Renal pelvis (tissue), 4 donors: ENCODE measurements around the gene PARD3. TPM values are rescaled to one million over a fixed set of nuclear protein-coding genes. Genes with fewer than 3 reads are reported as not detected.
A peak's percentile ranks its signal among the peaks of the same experiment; 100 is the strongest.

Source experiments
- DNase-seq: peaks from one replicate; pipeline ENCODE4 v3.0.0-alpha.2; 2013
- polyA plus RNA-seq, 3 donors: library from polyadenylated mRNA; unstranded; fragments of 120-200 nt; gene quantifications; one replicate each; pipeline ENCODE4 v1.2.1, GENCODE V29; 2013; ENCODE audit not compliant: insufficient read length in 3 of 3

The PARD3 gene
- polyA plus RNA-seq, 3 donors = 66.9 to 71.1 (median 71.1) TPM

DNA sequence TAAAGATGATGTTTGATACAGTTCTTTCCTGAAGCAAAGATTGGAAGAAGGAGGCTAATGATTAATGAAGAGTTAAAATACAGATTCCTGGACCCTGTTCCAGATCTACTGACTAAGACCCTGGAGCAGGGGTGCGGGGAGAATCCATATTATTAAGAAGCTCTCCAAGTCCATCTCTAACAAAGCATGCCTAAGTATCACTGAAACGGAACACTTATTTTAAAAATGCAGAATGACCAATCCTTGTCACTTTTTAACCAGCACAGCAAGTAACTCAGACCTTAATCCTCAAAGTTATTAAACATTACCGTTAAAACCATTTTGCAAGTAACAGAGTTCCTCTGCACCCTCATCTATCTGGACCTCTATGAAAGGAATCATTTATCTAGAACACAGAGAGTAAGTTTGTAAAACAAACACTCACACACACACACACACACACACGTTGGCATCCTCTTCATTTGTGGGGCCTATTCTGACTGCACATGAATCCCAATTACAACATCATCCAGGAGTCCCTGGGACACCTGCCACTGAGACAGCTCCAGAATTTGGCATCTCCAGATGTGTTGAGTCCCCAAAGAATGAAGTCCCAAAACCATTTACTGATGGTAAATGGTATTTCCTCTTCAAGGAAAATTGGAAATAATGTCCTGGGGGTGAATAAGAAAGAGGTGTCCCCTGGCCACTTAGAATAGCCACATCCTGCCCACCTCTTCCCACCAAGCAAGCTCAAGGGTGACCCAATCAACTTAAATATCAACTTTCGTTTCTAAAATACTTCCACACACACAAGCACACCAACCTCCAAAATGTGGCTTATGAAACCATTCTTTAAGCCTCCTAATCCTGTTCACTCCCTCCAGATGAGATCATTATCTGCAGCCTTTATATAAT, 117.5 kb downstream of the PARD3 start:
- DNase-seq = no peak

DNA sequence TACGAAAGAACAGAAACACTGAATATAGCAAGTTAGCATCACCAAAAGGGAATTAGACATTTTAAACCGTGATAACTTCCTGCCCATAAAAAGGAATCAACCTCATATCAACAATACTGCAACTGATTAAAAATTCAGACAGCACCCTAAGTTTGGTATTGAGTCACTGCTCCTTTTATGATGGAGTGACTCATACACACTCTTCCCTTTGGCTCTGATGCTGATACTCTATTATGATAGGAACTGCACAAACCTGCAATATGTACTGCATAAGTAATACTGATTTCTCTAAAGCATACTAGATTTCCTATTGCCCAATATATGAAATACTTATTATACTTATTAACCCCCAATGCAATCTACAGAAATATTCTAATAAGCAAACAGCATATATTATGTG, 118.7 kb downstream of the PARD3 start:
- DNase-seq = no peak

DNA sequence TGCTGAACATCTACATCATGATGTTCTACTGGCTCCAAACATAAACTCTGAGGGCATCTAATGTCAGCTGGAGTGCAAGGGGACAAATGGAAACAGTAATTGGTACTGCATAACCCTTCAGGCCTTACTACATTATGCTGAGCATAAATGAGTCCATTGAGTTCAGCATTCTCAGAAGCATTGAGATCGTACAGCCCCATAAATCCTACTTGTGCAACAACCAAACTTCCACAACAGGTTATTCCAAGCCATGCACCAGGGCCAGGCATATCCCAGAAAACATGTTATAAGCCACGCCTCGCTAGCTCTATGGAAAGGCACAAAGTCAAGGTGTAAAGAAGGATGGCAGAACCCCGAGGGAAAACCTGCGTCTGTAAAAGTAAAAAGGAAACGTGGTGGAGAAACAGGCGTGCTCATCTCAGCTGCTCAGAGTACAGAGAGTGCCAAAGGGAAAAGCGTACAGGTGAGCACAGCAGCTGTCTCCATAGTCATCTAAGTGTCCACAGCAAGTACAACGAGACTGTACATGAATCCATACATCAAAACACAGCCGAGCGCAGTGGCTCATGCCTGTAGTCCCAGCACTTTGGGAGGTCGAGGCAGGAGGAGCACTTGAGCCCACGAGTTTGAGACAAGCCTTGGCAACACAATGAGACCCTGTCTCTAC, 124.6 kb downstream of the PARD3 start:
- no peak for DNase-seq

DNA sequence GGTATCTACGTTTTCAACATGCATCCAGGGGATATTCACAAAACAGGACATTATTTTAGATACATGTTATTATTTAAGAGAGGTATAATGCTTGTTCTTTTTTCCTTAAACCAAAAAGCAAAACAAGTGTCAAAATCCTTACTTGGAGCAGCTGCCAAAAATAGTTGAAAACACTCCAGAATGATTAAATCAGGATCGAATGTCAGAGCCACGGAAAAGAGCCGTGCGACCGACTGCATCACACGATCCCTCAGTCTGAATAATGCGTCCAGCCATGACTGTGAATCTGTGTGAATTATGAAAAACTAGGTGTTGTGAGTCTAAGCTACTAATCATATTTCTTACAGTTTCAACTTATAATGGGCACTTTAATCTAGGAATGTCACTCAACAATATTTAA, 126.0 kb downstream of the PARD3 start:
- no peak for DNase-seq

DNA sequence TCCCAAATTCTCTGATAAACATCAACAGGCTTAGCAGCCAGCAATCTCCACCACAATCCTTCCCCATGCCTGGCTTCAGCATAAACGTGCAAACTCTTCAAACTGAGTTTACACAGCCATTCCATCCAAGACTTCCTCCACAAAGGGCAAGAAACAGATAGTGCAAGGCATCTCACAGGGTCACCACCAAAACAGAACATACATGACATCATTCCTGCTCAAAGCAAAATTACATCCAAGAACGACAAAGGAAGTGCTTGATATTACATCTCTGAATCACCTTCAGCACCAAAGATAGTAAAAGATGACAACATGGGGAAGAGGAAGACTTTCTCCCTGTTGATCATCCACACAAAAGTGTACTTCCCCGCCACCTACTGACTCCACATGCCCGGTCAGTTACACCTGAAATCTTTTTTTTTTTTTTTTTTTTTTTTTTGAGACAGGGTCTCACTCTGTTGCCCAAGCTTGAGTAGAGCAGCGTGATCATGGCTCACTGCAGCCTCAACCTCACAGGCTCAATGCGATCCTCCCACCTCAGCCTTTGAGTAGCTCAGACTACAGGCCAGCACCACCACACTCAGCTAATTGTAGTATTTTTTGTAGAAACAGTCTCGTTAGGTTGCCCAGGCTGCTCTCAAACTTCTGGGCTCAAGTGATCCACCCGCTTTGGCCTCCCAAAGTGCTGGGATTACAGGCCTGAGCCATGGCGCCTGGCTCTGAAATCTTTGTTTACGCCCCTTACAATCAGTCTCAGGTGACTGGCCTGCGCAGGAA, 127.5 kb downstream of the PARD3 start:
- DNase-seq = no peak

DNA sequence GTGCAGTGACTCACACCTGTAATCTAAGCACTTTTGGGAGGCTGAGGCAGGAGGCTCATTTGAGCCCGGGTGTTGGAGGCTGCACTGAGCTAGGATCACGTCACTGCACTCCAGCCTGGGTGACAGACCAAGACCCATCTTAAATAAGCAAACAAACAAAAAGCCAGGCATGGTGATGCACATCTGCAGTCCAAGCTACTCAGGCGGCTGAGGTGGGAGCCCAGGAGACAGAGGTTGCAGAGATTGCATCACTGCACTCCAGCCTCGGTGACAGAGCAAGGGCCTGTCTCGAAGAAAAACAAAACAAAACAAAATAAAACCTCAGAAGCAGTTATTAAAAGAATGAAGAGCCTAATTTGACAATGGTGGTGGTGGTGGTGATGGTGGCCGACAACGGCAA, 132.5 kb downstream of the PARD3 start:
- no peak for DNase-seq

DNA sequence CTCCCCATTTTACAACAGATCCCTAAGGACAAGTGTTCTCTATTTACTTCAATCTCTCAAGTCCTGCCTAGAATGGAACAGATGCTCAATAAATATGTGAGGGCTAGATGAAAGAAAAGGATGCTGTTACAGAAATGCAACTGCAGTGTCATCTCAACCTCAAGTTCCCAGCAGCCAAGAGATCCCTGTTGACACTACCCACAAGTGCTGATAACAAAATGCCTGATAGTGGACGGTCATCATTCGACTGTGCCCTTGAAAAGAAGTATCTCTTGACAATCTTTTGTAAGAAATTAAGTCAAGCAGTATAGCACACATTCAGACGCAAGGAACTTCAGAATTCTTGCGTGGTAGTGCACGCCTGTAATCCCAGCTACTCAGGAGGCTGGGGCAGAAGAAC, 133.2 kb downstream of the PARD3 start:
- DNase-seq = no peak

DNA sequence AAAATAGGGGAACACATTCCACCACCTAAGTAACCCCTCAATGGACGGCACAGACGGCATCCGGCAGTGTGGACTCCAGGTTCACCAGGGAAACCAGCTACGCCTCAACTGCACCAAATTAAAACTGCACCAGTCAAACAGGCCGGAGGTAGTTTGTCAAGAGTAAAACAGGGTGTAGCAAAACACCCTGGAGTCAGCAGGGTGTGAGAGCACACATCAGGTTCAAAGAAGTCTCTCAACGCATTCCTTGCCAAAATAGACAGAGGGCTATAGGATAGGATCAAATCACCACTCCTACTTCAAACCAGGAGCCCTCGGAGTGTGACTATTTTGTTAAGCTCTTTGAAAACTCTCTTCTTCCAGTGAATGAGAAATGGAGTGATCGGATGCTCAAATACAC, 135.9 kb downstream of the PARD3 start:
- no peak for DNase-seq

DNA sequence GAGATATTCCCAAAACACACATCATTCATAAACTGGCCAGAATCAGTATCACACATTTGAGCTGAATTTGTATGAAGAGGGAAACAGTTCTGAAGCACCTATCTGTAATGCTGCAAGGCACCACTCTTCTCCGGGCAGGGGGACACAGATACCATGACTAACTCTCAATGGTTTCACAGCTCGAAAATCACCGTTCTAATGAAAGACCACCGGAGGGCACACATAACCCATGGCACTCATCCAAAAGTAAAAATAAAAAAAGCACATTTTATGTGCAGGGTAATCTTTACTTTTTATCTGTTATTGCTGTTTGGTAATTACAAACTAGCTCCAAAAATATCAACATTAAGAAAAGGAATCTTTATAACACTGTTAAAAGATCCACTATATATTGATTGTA, 137.5 kb downstream of the PARD3 start:
- DNase-seq = no peak

DNA sequence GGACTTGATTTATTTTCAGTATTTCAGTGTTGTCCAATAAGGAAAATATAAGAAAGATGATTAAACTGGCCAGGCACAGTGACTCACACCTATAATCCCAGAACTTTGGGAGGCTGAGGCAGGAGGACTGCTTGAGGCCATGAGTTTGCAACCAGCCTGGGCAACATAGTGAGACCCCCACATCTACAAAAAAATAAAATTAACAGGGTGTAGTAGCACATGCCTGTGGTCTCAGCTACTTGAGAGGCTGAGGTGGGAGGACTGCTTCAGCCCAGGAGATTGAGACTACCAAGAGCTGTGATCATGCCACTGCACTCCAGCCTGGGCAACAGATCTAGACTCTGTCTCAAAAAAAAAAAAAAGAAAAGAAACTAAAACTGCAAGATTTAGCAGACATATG, 138.0 kb downstream of the PARD3 start:
- no peak for DNase-seq

DNA sequence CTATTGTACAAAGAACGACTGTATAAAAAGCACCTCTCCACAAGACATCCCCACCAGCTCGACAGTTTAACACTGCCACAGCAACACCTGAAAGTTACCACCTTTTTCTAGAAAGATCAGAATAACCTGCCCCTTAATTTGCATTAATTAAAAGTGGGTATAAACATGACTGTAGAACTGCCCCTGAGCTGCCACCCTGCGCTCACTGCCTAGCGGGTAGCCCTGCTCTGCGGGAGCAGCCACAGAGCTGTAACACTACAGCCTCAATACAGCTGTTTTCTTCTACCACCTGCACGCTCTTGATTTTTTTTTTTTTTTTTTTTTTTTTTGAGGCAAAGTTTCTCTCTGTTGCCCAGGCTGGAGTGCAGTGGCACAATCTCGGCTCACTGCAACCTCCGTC, 140.9 kb downstream of the PARD3 start:
- no peak for DNase-seq

DNA sequence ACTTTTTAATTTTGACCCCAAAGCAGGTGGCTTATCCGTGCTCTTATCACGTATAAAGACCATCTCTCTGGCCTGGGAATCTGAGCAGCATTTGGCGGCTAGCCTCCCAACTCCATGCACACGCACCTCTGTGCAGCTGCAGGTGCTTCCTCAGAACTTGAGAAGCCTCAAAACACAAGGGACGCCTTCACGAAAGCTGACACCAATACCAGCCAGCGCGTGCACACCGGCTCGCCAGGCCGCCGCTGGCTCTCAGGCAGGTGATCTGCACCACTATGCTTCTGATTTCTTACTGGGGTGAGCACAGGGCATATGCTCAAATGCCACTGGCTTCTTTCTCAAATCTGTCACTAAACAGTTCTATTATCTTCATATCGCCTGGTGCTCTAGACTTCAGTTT, 145.0 kb downstream of the PARD3 start:
- no peak for DNase-seq

DNA sequence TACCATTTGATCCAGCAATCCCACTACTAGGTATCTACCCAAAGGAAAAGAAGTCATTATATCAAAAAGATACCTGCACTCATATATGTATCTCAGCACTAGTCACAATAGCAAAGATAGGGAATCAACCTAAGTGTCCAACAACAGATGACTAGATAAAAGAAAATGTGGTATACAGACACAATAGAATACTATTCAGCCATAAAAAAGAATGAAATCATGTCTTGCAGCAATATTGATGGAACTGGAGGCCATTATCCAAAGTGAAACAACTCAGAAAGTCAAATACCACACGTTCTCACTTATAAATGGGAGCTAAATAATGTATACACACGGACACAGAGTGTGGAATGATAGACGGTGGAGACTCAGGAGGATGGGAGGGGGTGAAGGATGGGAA, 146.0 kb downstream of the PARD3 start:
- DNase-seq = no peak

DNA sequence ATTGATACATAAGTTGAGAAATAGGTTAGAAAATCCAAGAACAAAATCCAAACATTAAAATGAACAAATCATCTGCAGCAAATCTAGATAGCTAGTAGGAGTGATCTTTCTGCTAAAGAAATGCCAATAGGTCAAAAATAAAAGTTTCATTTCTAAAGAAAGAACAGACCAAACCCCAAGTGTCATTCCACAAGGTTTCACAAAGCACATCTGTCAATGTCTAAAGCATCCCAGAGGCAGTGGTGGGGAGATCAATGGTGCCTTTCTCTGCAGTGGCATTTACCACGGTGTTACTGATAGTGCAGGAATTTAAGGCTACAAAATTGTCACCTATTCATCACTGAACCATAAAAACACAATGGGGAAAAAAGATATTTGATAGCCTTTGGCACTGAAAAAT, 147.9 kb downstream of the PARD3 start:
- DNase-seq = no peak

DNA sequence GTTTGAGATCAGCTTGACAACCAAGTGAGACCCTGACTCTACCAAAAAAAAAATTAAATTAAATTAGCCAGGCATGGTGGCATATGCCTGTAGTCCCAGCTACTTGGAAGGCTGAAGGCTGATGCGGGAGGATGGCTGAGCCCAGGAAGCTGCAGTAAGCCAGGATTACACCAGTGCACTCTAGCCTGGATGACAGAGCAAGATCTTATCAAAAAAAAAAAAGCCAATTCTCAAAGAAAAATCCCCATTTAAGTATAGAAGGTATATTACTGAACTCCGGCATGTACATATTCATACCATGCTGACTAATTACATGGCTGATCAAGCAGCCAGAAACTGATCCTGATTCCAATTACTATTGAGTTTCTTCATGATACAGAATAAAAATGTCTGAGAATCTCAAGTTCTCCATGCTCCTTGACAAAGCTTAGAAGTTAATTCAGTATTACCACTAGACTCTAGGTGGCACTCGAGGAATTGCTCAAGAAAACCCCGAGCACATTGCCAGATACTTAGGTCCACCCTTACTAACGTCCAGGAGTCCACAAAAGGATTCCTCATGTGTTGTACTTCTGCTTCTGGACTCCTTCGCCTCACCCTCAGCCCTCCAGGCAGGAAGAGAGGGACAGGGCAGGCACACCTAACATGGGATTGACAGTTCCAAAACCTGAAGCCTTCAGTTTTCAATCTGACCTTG, 148.9 kb downstream of the PARD3 start:
- DNase-seq = peak; percentile 82

DNA sequence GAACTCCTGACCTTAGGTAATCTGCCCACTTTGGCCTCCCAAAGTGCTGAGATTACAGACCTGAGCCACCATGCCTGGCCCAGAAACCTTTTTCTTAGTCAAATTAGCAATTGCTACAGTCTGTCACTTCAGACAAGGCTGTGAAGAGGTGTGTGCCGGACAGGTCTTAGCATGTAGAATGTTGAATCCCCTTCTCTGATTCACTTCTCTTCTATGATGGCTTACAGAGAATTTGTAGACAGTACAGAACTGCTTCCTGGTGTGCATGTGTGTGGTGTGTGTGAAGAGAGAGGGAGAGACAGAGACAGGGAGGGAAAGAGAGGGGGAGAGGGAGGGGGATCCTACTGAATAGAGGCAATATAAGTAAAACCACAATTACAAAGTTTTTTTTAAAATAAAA, 150.4 kb downstream of the PARD3 start:
- DNase-seq = no peak

DNA sequence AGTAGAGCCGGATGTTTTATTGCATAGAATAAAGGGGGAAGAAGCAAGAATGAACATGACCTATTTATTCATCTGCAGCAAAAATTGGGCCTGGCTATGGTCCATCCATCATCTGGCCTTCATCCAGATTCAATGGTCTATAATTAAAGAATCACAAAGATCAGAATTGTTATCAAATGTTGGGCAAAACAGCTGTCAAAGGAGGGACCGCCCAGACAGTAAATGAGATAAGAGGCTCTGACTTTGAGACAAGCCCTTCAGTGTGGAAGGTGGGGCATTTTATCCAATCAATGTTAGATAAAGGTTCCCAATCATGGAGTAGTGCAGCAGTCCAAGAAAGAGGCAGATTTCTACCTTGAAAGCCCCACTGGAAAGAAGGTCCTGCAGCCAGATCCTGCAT, 153.5 kb downstream of the PARD3 start:
- DNase-seq = no peak

DNA sequence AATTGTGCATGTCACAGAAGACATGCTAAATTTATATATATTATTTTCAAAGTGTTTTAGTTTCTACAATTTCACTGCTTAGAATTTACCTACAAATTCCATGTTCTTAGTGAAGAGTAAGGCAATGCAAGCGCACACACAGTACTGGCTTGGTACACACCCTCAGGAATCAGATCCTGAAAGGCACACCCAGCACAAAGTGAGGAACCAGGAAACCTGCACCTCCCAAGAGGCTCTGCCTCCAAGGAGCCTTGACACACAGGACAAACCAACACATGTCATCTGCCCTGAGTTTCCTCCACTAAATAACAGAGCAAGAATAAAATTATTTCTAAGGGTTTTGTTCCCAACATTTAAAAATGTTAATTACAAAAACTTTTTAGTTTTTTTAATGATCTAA, 156.2 kb downstream of the PARD3 start:
- DNase-seq = no peak

DNA sequence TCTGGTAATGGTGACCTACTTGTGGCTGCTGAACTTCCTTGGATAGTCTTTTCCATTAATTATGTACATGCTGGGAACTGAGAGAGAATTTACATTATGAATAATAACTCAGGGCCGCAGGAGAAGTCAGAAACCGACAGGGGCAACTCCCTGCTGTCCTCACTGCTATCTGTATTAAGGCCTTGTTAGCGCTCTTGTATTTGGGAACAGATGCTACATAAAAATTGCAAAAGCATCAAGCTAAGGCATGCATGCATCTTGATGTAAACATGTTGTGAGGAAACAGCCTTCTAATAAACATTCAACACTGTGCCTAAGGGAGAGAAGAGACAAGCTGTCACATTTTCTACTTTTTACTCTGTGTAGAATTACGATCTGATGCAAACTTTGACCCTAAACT, 158.4 kb downstream of the PARD3 start:
- no peak for DNase-seq

DNA sequence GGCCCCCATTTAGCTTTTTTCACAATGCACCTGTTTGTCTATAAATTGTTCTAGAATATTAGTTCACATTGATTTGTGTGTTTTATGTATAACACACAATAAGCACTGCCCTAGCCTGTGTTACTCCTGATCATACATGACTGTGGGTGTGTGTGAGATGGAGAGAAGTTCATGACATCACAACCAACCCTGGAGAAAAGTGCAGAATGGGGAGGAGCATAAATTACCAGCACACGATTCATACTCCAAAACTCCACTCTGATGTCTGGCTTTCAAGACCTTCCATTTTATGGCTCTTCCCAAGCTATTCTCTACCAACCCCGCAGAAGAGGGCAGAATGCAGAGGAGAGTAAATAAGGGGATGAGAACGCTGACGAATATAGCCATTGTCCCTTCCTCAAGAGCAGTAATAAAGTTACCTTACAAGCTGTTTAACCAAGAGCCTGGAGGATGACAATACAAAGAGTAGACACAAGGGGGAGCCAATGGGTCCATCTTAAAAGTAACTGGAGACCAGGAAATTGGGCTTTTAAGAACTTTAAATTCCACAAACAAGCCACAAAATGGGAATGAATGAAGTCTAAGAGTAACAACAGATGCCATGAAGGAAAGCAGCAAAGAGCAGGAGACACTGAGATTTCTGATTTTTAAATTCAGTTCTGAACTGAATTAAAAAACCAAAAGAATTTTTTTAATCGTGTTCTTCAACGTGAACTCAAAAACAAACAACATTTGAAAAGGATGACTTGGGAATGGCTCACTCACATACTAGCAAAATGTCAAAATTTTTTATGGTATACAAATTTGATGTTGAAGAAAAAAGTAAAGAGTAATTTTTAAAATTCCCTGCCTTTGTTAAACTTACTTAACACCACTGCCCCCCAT, 159.6 kb downstream of the PARD3 start:
- DNase-seq = peak; percentile 78

DNA sequence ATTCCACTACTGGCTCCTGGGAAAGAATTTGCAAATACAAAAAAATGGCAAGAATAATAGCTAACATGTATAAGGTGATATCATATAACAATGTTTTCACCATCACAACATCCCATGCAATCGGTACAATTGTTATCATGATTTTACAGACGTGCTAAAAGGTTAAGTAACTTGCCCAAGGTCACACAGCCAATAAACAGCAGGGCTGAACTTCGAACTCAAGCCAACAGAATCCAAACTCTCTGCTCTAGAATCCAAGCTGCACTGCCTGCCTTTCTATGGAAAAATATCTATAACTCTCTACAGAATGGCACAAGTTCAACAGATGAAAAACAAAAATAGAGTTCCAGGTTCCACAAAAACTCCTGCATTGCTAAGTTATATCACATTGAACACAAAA, 160.9 kb downstream of the PARD3 start:
- no peak for DNase-seq
